Sigmoid colon (tissue), 4 donors: Measurements from ENCODE around the gene AGPAT2.

Source experiments
- CTCF ChIP-seq, 4 experiments: fragments of 450-650 bp in 3 of 4; fragments of 200-600 bp in 1 of 4; IDR thresholded peaks; one replicate each; pipeline ENCODE4 v1.5.1; 2016 to 2019; ENCODE audit warnings: antibody characterized with exemption in 4 of 4, mild to moderate bottlenecking in 3 of 4, moderate library complexity in 2 of 4
- POLR2A ChIP-seq, 2 donors: fragments of 450-650 bp; IDR thresholded peaks; one replicate each; pipeline ENCODE4 v1.6.1; 2016; ENCODE audit warnings: antibody characterized with exemption in 2 of 2, mild to moderate bottlenecking in 2 of 2, moderate library complexity in 2 of 2
- POLR2AphosphoS5 ChIP-seq, 4 donors: sonication (generic); formaldehyde crosslinking; IDR thresholded peaks; one replicate each; pipeline ENCODE4 v1.6.1; 2017; ENCODE audit warnings: antibody characterized with exemption in 4 of 4

DNA sequence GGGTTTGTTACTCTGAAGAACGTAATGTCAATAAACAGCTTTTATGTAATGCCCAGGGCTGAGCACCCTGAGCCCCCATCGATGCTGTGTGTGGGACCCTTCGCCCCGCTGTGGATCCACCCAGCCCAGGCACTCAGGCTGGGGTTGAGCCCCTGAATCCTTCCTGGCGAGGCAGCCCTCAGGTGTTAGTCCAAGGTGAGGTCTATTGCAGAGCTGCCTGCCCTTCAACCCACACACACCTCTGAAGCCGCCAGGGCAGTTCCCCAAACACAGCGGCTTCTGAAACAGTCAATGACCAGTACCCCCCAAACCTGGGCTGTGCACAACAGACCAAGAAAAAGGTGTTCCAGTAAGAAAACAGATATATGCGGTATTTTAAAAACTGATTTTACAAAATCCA is 36.7 kb upstream of the AGPAT2 start:
- TF ChIP-seq CTCF (IDR thresholded peaks at IDR 0.05) (no peak), POLR2A (IDR thresholded peaks at IDR 0.05) (no peak), POLR2AphosphoS5 (IDR thresholded peaks at IDR 0.05) (no peak)
